ENCODE measurements around the gene NEU3. TPM values are rescaled to one million over a fixed set of nuclear protein-coding genes. Genes with fewer than 3 reads are reported as not detected.

NEU3 gene
- total and polyA plus RNA-seq, 4 experiments from 2014 or later, result 0.64 to 15.7 (median 7.4) TPM

- Mint-ChIP-seq H3K9me3 (peaks cover 0 to 2% (median 0%) of the 10 kb centered on the region in 8 donors), H3K27ac (no peak overlapping the region), H3K27me3 (peaks cover 0 to 1% of the 10 kb centered on the region in 2 donors), H3K4me3 (no peak overlapping the region), H3K36me3 (peaks cover 0 to 4% of the 10 kb centered on the region in 2 donors), H3K4me1 (no peaks in the 10 kb centered on the region)
- H3K27me3 ChIP-seq (ENCODE audit: insufficient read depth, low read length), result no peaks in the 10 kb centered on the region
- intact Hi-C loops (cut with micrococcal nuclease), result no loop called here
- DNase-seq, result no peak
- ChIA-PET POLR2A (ENCODE audit: partially characterized antibody) (no interaction called here), CTCF (ENCODE audit: partially characterized antibody) (interaction anchor here (1.2 to 7.9 kb wide), 4 partner anchors 180 to 224 kb away, joined by 3 to 41 read pairs (median 6); partner anchors contain the start of gene TPBGL)
- H3K9me3 ChIP-seq (ENCODE audit: control insufficient read depth in 1 of 2, low read length in 2 of 2), result no peaks in the 10 kb centered on the region
- no peaks in the 10 kb centered on the region for H3K4me1 ChIP-seq (ENCODE audit: insufficient read depth, low read length)
- no peak overlapping the region for H3K4me3 ChIP-seq (ENCODE audit: low read length in 2 of 2)
- H3K36me3 ChIP-seq (ENCODE audit: insufficient read depth, low read length), result no peaks in the 10 kb centered on the region
- H3K27ac ChIP-seq (ENCODE audit: low read depth, low read length), result no peak overlapping the region
Measured at GRCh38 chr11:75024764-75025211, 36.1 kb downstream of the NEU3 start.

GRCh38 chr11:75025561-75025960, 36.8 kb downstream of the NEU3 start:
- POLR2A ChIA-PET (ENCODE audit: partially characterized antibody), result no interaction called here

GRCh38 chr11:75028321-75028720, 39.6 kb downstream of the NEU3 start:
- no peak for DNase-seq
- Histone ChIP-seq H3K27me3 (ENCODE audit: insufficient read depth, low read length) (no peaks in the 10 kb centered on the region), H3K4me3 (ENCODE audit: low read length in 2 of 2) (no peak overlapping the region), H3K27ac (ENCODE audit: low read depth, low read length) (no peak overlapping the region), H3K4me1 (ENCODE audit: insufficient read depth, low read length) (no peaks in the 10 kb centered on the region), H3K9me3 (ENCODE audit: control insufficient read depth in 1 of 2, low read length in 2 of 2) (no peaks in the 10 kb centered on the region), H3K36me3 (ENCODE audit: insufficient read depth, low read length) (no peaks in the 10 kb centered on the region)
- H3K4me3 Mint-ChIP-seq, result no peak overlapping the region
- ChIA-PET CTCF (ENCODE audit: partially characterized antibody) (interaction anchor here (1.0 to 1.1 kb wide), 3 partner anchors 96 to 220 kb away, joined by 3 read pairs; no protein-coding TSS in a partner anchor), POLR2A (ENCODE audit: partially characterized antibody) (no interaction called here)
- no peaks in the 10 kb centered on the region for H3K36me3 Mint-ChIP-seq
- no peaks in the 10 kb centered on the region for H3K4me1 Mint-ChIP-seq
- H3K9me3 Mint-ChIP-seq, result no peaks in the 10 kb centered on the region
- peaks cover 0 to 1% of the 10 kb centered on the region in 2 donors for H3K27me3 Mint-ChIP-seq
- intact Hi-C loops (cut with micrococcal nuclease), result no loop called here
- no peak overlapping the region for H3K27ac Mint-ChIP-seq

More at GRCh38 chr11:75025561-75025960, 36.8 kb downstream of the NEU3 start:
- H3K27ac ChIP-seq (ENCODE audit: low read depth, low read length), result no peak overlapping the region
- Mint-ChIP-seq H3K27me3 (peaks cover 0 to 1% of the 10 kb centered on the region in 2 donors), H3K36me3 (peaks cover 0 to 4% of the 10 kb centered on the region in 2 donors), H3K9me3 (no peaks in the 10 kb centered on the region), H3K4me3 (no peak overlapping the region), H3K4me1 (no peaks in the 10 kb centered on the region), H3K27ac (no peak overlapping the region)
- intact Hi-C loops (cut with micrococcal nuclease), result no loop called here
- H3K4me1 ChIP-seq (ENCODE audit: insufficient read depth, low read length), result no peaks in the 10 kb centered on the region
- H3K4me3 ChIP-seq (ENCODE audit: low read length in 2 of 2), result no peak overlapping the region
- CTCF ChIA-PET (ENCODE audit: partially characterized antibody), result interaction anchor here (1.2 to 7.9 kb wide), 4 partner anchors 179 to 223 kb away, joined by 3 to 41 read pairs (median 6); partner anchors contain the start of gene TPBGL
- H3K36me3 ChIP-seq (ENCODE audit: insufficient read depth, low read length), result no peaks in the 10 kb centered on the region
- H3K9me3 ChIP-seq (ENCODE audit: control insufficient read depth in 1 of 2, low read length in 2 of 2), result no peaks in the 10 kb centered on the region
- no peaks in the 10 kb centered on the region for H3K27me3 ChIP-seq (ENCODE audit: insufficient read depth, low read length)
- no peak for DNase-seq

GRCh38 chr11:75028724-75029123, 40.0 kb downstream of the NEU3 start:
- H3K36me3 Mint-ChIP-seq, result no peaks in the 10 kb centered on the region
- Histone ChIP-seq H3K4me1 (ENCODE audit: insufficient read depth, low read length) (no peaks in the 10 kb centered on the region), H3K9me3 (ENCODE audit: control insufficient read depth in 1 of 2, low read length in 2 of 2) (no peaks in the 10 kb centered on the region), H3K27ac (ENCODE audit: low read depth, low read length) (no peak overlapping the region), H3K4me3 (ENCODE audit: low read length in 2 of 2) (no peak overlapping the region), H3K36me3 (ENCODE audit: insufficient read depth, low read length) (no peaks in the 10 kb centered on the region), H3K27me3 (ENCODE audit: insufficient read depth, low read length) (no peaks in the 10 kb centered on the region)
- H3K27me3 Mint-ChIP-seq, result peaks cover 0 to 1% of the 10 kb centered on the region in 2 donors
- no peak overlapping the region for H3K27ac Mint-ChIP-seq
- no peaks in the 10 kb centered on the region for H3K4me1 Mint-ChIP-seq
- CTCF ChIA-PET (ENCODE audit: partially characterized antibody), result interaction anchor here (1.0 to 1.1 kb wide), 3 partner anchors 97 to 220 kb away, joined by 3 read pairs; no protein-coding TSS in a partner anchor
- DNase-seq, result no peak
- no peaks in the 10 kb centered on the region for H3K9me3 Mint-ChIP-seq
- H3K4me3 Mint-ChIP-seq, result no peak overlapping the region
- intact Hi-C loops (cut with micrococcal nuclease), result no loop called here
- POLR2A ChIA-PET (ENCODE audit: partially characterized antibody), result no interaction called here

- H3K36me3 Mint-ChIP-seq, result no peaks in the 10 kb centered on the region
- CTCF ChIA-PET (ENCODE audit: partially characterized antibody), result interaction anchor here (1.2 to 4.3 kb wide), 2 partner anchors 7 to 100 kb away, joined by 4 to 23 read pairs; no protein-coding TSS in a partner anchor
Measured at GRCh38 chr11:75029836-75030631, 41.3 kb downstream of the NEU3 start.

GRCh38 chr11:75031224-75031753, 42.6 kb downstream of the NEU3 start:
- Mint-ChIP-seq H3K4me1 (peaks cover 0 to 8% (median 1%) of the 10 kb centered on the region in 4 donors), H3K4me3 (no peak overlapping the region), H3K27ac (no peak overlapping the region), H3K9me3 (no peaks in the 10 kb centered on the region), H3K27me3 (peaks cover 0 to 1% of the 10 kb centered on the region in 2 donors), H3K36me3 (no peaks in the 10 kb centered on the region)
- H3K4me1 ChIP-seq (ENCODE audit: insufficient read depth, low read length), result no peaks in the 10 kb centered on the region
- intact Hi-C loops (cut with micrococcal nuclease), result no loop called here
- no peak overlapping the region for H3K4me3 ChIP-seq (ENCODE audit: low read length in 2 of 2)
- no peaks in the 10 kb centered on the region for H3K9me3 ChIP-seq (ENCODE audit: control insufficient read depth in 1 of 2, low read length in 2 of 2)
- no peak for DNase-seq
- CTCF ChIA-PET (ENCODE audit: partially characterized antibody), result interaction anchor here (1.0 to 4.3 kb wide), 5 partner anchors 8 to 183 kb away, joined by 3 to 23 read pairs (median 4); no protein-coding TSS in a partner anchor
- H3K27me3 ChIP-seq (ENCODE audit: insufficient read depth, low read length), result no peaks in the 10 kb centered on the region
- no peaks in the 10 kb centered on the region for H3K36me3 ChIP-seq (ENCODE audit: insufficient read depth, low read length)
- POLR2A ChIA-PET (ENCODE audit: partially characterized antibody), result interaction anchor here (0.8 kb wide), 1 partner anchor 42 kb away, joined by 3 read pairs; the partner anchor contains the start of gene NEU3
- H3K27ac ChIP-seq (ENCODE audit: low read depth, low read length), result no peak overlapping the region

More at GRCh38 chr11:75029836-75030631, 41.3 kb downstream of the NEU3 start:
- no peak for DNase-seq
- Histone ChIP-seq H3K36me3 (ENCODE audit: insufficient read depth, low read length) (no peaks in the 10 kb centered on the region), H3K4me3 (ENCODE audit: low read length in 2 of 2) (no peak overlapping the region), H3K4me1 (ENCODE audit: insufficient read depth, low read length) (no peaks in the 10 kb centered on the region), H3K27ac (ENCODE audit: low read depth, low read length) (no peak overlapping the region), H3K27me3 (ENCODE audit: insufficient read depth, low read length) (no peaks in the 10 kb centered on the region), H3K9me3 (ENCODE audit: control insufficient read depth in 1 of 2, low read length in 2 of 2) (no peaks in the 10 kb centered on the region)
- no peaks in the 10 kb centered on the region for H3K9me3 Mint-ChIP-seq
- H3K4me3 Mint-ChIP-seq, result no peak overlapping the region
- H3K27ac Mint-ChIP-seq, result no peak overlapping the region
- peaks cover 0 to 1% of the 10 kb centered on the region in 2 donors for H3K27me3 Mint-ChIP-seq
- POLR2A ChIA-PET (ENCODE audit: partially characterized antibody), result no interaction called here
- no peaks in the 10 kb centered on the region for H3K4me1 Mint-ChIP-seq
- intact Hi-C loops (cut with micrococcal nuclease), result no loop called here
